AG09309 (cell line): ENCODE measurements around the gene MPV17L.
"Not testable (repeated sequence)": the region's sequence is repeated elsewhere in the genome, so short reads cannot be mapped to it uniquely, and the experiment has no call there.

ENCODE experiments used
- DNase-seq: peaks from one replicate; pipeline ENCODE4 v3.0.0-alpha.2; 2010; ENCODE audit warnings: low read depth
- H3K4me3 ChIP-seq: 2 replicates; pipeline ENCODE4 v1.5.1; 2011; ENCODE audit warnings: mild to moderate bottlenecking, low read depth, low read length, moderate library complexity; ENCODE audit not compliant: control insufficient read depth
- TF ChIP-seq, protein P1 (sequence below): IDR thresholded peaks from 2 replicates; pipeline ENCODE4 v1.5.1; 2011; ENCODE audit warnings: mild to moderate bottlenecking, low read depth, low read length, inconsistent platforms; ENCODE audit not compliant: insufficient read depth, control insufficient read depth; ENCODE audit errors: missing control alignments

Gene MPV17L

DNA sequence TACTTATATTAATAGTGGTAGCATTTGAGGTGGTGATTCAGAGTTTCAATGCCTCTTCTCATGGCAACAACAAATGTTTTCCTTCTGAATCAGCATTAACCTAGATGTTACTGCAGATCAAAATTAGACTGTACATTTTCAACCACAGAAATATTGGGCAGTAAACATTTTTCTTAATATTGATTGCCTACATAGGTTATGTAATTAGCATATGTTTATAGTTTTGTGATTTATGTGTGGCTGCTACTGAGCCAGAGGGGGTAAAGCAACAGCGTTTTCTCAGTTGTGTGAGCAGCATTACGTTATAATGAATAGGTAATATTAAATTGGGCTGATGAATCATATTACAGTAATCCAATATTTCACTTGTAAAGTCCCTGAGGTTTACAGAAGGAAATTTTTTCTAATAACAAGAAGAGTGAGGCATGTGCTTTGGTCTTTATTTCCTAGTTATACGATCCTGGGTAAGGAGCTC, 20.0 kb downstream of the MPV17L start:
- TF ChIP-seq, protein P1, sequence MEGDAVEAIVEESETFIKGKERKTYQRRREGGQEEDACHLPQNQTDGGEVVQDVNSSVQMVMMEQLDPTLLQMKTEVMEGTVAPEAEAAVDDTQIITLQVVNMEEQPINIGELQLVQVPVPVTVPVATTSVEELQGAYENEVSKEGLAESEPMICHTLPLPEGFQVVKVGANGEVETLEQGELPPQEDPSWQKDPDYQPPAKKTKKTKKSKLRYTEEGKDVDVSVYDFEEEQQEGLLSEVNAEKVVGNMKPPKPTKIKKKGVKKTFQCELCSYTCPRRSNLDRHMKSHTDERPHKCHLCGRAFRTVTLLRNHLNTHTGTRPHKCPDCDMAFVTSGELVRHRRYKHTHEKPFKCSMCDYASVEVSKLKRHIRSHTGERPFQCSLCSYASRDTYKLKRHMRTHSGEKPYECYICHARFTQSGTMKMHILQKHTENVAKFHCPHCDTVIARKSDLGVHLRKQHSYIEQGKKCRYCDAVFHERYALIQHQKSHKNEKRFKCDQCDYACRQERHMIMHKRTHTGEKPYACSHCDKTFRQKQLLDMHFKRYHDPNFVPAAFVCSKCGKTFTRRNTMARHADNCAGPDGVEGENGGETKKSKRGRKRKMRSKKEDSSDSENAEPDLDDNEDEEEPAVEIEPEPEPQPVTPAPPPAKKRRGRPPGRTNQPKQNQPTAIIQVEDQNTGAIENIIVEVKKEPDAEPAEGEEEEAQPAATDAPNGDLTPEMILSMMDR, result no peak
- DNase-seq, result no peak
- no peak overlapping the region for H3K4me3 ChIP-seq

DNA sequence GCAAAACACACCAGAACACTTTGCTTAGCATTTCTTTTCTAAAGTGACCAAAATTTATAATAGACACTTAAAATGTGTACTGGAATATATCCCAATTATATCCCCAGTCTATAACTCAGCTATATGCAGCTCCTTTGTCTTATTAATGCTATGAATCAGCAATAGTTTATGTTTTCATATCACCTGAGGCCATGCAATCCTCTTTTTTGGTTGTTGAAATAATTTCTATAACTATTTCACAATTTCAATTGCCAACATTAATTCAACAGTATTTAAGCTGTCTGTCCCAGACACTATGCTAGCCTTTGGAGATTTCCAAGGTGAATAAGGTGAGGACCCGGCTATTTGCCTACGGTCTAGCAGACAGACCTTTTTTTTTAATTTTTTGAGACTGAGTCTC, 21.6 kb downstream of the MPV17L start:
- TF ChIP-seq, protein P1, result no peak
- H3K4me3 ChIP-seq, result no peak overlapping the region
- no peak for DNase-seq

DNA sequence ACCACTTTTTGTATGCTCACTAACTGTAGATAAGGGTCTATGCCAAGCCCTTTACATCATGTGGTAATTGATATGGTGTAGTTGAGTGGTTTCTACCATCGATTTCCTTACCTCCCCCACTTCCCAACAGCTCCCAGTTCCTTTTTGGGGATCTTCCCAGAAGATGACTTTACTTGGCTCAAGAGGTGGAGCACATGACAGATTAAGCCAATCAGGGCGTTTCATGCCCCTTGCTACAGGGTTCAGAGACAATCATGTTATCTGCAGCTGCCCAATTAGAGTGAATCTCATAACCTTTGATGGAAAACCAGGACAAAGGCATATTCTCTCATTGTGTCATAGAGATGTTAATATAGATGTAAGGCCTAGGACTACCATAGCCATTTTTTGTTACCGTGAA, 22.7 kb downstream of the MPV17L start:
- H3K4me3 ChIP-seq, result no peak overlapping the region
- TF ChIP-seq, protein P1, result no peak
- no peak for DNase-seq

DNA sequence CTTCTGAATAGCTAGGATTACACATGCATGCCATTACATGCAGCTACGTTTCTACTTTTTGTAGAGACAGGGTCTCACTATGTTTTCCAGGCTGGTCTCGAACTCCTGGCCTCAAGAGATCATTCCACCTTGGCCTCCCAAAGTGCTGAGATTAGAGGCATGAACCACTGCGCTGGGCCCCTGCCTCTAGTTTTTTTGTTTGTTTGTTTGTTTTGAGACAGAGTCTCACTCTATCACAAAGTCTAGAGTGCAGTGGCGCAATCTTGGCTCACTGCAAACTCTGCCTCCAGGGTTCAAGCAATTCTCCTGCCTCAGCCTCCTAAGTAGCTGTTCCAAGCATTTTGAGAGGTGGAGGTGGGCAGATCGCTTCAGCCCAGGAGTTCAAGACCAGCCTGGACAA, 26.1 kb downstream of the MPV17L start:
- not testable (repeated sequence) for H3K4me3 ChIP-seq, DNase-seq

DNA sequence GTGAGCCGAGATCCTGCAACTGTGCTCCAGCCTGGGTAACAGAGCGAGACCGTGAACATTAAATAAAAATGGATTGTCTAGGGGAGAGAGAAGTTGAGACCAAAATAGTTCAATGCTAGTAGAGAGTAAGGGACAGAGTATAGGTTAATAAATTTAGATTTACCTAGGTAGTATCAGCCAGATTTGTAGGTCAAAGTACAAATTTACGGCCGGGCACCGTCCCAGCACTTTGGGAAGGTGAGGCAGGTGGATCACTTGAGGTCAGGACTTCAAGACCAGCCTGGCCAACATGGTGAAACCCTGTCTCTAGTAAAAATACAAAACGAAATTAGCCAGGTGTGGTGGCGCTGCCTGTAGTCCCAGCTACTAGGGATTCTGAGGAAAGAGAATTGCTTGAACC, 26.7 kb downstream of the MPV17L start:
- DNase-seq, result no peak
- no peak overlapping the region for H3K4me3 ChIP-seq
- TF ChIP-seq, protein P1, result no peak

DNA sequence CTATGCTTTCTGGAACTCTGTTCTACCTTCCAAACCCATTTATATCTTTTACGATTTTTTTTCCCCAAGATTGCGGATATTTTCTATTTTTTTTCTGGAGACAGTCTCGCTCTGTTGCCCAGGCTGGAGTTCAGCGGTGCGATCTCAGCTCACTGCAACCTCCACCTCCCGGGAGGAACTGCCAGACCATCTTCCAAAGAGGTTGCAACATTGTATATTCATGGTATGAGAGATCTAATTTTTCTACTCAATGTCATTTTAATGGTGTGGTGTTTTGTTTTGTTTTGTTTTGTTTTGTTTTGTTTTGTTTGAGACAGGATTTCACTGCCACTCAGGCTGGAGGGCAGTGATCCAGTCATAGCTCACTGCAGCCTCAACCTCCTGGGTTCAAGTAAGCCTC, 30.3 kb downstream of the MPV17L start:
- TF ChIP-seq, protein P1, result no peak
- H3K4me3 ChIP-seq, result no peak overlapping the region
- DNase-seq, result no peak

DNA sequence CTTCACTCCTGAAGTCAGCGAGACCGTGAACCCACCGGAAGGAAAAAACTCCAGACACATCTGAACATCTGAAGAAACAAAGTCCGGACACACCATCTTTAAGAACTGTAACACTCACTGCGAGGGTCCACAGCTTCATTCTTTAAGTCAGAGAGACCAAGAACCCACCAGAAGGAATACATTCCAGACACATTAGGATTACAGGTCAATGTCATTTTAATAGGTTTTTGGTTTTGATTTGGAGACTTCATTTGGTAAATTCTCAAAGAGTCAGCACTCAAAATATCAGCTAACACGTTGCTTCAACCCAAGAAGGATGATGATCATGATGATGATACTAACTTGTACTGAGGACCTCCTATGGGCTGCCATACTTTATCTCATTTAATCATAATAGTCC, 31.2 kb downstream of the MPV17L start:
- H3K4me3 ChIP-seq, result no peak overlapping the region
- DNase-seq, result no peak
- TF ChIP-seq, protein P1, result no peak
